Measurements from ENCODE around the gene SLC2A13. TPM values are rescaled to one million over a fixed set of nuclear protein-coding genes. Genes with fewer than 3 reads are reported as not detected.

Gene SLC2A13
- total RNA-seq, 2 donors from 2014 or later, result 5.9 to 13.7 TPM

DNA sequence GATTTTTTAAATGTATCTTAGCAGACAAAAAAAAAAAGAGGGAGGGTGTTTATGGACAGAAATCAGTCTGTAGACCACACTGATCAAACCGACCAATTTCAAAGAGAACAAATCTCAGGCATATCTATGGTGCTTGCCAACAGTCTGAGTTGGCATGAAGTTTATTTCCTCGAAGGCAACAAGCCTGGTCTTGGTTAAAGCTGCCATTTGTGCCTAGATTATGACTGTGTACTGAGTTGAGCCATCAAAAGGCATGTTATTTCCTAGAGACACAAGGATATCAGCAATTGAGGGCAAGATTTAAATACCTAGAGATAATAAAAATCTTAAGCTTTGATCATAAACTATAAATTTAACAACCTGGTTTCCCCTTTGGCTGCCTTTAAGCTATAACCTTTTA is 119.2 kb downstream of the SLC2A13 start:
- DNase-seq (ENCODE audit: low spot score), result peak; percentile 14
- no peak overlapping the region for H3K27ac ChIP-seq
- no peaks in the 10 kb centered on the region for H3K4me1 ChIP-seq (replicated peaks)
- 23% methylated on average over 2 of the region's 2 CpGs for WGBS
- intact Hi-C loops (cut with DNase I), result no loop called here
- TF ChIP-seq POLR2AphosphoS5 (IDR thresholded peaks at IDR 0.05) (peak; percentile 9), POLR2A (IDR thresholded peaks at IDR 0.05) (no peak)
- H3K36me3 ChIP-seq, result no peaks in the 10 kb centered on the region
- no peaks in the 10 kb centered on the region for H3K27me3 ChIP-seq (replicated peaks; ENCODE audit: insufficient read depth)
- no peak overlapping the region for H3K4me3 ChIP-seq
- no peaks in the 10 kb centered on the region for H3K9me3 ChIP-seq

DNA sequence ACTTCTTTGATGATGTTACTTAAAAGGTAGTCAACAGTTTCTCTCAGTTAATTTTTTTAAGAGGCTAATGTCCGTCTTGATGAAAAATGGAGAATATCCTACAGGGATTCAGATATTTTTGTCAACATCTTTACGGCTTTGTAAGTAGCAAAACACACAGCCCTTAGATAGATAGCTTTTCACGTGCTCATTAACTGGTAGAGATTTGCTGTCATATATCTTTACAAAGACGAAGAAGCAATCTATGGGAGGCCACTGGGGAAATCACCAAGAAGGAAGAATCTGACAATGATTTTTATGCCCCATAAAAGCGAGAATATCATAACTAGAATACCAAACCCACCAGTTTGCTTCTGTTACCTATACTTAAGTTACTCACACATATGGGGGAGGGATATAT is 121.2 kb downstream of the SLC2A13 start:
- H3K4me1 ChIP-seq (replicated peaks), result no peaks in the 10 kb centered on the region
- no peaks in the 10 kb centered on the region for H3K36me3 ChIP-seq
- intact Hi-C loops (cut with DNase I), result no loop called here
- DNase-seq (ENCODE audit: low spot score), result no peak
- H3K4me3 ChIP-seq, result no peak overlapping the region
- H3K9me3 ChIP-seq, result no peaks in the 10 kb centered on the region
- no peak overlapping the region for H3K27ac ChIP-seq
- TF ChIP-seq POLR2AphosphoS5 (IDR thresholded peaks at IDR 0.05) (no peak), POLR2A (IDR thresholded peaks at IDR 0.05) (no peak)
- TF ChIP-seq, protein P1, sequence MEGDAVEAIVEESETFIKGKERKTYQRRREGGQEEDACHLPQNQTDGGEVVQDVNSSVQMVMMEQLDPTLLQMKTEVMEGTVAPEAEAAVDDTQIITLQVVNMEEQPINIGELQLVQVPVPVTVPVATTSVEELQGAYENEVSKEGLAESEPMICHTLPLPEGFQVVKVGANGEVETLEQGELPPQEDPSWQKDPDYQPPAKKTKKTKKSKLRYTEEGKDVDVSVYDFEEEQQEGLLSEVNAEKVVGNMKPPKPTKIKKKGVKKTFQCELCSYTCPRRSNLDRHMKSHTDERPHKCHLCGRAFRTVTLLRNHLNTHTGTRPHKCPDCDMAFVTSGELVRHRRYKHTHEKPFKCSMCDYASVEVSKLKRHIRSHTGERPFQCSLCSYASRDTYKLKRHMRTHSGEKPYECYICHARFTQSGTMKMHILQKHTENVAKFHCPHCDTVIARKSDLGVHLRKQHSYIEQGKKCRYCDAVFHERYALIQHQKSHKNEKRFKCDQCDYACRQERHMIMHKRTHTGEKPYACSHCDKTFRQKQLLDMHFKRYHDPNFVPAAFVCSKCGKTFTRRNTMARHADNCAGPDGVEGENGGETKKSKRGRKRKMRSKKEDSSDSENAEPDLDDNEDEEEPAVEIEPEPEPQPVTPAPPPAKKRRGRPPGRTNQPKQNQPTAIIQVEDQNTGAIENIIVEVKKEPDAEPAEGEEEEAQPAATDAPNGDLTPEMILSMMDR (IDR thresholded peaks at IDR 0.05), result no peak
- WGBS, result 79% methylated on average over 5 of the region's 5 CpGs
- H3K27me3 ChIP-seq (replicated peaks; ENCODE audit: insufficient read depth), result no peaks in the 10 kb centered on the region

DNA sequence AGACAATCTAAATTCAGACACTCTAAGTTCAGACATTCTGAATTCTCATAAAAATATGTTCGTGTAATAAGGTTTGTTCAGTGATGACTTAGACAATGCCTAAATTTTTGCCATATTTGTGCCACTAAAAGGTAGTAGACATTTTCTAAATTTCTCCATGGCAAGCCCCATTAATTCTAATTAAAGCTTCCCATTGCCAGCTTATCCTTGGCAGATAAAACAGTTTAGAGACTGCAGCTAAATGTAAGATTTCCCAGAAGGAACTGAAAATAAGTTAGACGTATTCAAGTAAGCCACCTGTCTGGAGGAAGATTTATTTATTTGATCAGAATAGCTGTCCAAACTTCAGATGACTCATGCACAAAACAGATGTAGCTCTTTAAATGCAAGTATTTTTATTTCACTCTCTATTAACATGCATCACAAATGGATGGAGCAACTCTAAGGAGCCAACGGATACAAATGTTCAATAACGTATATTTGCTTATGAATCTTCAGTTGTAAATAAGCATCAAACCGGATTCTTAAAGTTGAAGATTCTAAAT is 130.4 kb downstream of the SLC2A13 start:
- no peaks in the 10 kb centered on the region for H3K9me3 ChIP-seq
- 44% methylated on average over 5 of the region's 5 CpGs for WGBS
- intact Hi-C loops (cut with DNase I), result no loop called here

DNA sequence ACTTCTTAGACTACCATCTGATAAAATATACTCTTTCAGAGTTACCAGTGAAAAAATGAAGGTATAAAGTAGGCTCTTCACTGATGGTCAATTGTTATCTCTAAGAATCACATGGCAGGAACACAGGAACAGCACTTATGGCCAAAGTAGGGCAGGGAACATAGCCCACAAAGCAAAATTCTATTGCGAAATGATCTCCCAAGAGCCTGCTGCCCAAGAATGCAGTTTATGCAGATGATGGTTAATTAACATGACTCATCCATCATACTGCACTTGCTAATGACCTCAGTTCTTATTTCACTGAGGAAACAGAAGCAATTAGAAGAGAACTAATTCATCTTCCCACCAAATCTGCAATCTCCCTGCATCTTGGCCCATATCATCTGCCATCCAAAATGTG is 133.8 kb downstream of the SLC2A13 start:
- Histone ChIP-seq H3K4me3 (no peak overlapping the region), H3K36me3 (no peaks in the 10 kb centered on the region), H3K9me3 (no peaks in the 10 kb centered on the region), H3K27me3 (replicated peaks; ENCODE audit: insufficient read depth) (no peaks in the 10 kb centered on the region), H3K4me1 (replicated peaks) (no peaks in the 10 kb centered on the region), H3K27ac (no peak overlapping the region)
- intact Hi-C loops (cut with DNase I), result no loop called here
- DNase-seq (ENCODE audit: low spot score), result no peak
- WGBS, result 83% methylated on average over 1 of the region's 1 CpG
- TF ChIP-seq POLR2AphosphoS5 (IDR thresholded peaks at IDR 0.05), result no peak
- TF ChIP-seq, protein P1 (IDR thresholded peaks at IDR 0.05), result no peak
- no peak for TF ChIP-seq POLR2A (IDR thresholded peaks at IDR 0.05)

More for the DNA sequence above, 130.4 kb downstream of the SLC2A13 start:
- Histone ChIP-seq H3K4me3 (no peak overlapping the region), H3K27ac (no peak overlapping the region), H3K36me3 (no peaks in the 10 kb centered on the region), H3K4me1 (replicated peaks) (no peaks in the 10 kb centered on the region), H3K27me3 (replicated peaks; ENCODE audit: insufficient read depth) (no peaks in the 10 kb centered on the region)
- TF ChIP-seq POLR2A (IDR thresholded peaks at IDR 0.05) (no peak), POLR2AphosphoS5 (IDR thresholded peaks at IDR 0.05) (no peak)
- TF ChIP-seq, protein P1 (IDR thresholded peaks at IDR 0.05), result no peak
- DNase-seq (ENCODE audit: low spot score), result no peak

DNA sequence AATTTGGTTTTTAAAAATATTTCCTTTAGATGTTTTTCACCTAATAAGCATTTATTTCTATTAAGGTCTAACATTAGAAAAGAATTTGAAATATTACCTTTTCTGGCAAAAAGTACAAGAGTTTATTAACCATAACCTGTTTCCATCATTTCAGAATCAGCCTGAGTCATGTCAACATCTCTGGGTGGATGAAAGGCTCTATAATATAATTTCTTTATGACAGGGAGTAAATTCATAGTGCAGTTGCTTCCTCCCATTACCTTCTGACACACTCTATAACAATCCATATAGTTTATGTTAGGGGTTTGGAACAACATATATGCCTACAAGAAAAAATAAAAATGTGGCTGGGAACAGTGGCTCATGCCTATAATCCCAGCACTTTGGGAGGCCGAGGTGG is 134.5 kb downstream of the SLC2A13 start:
- no peaks in the 10 kb centered on the region for H3K27me3 ChIP-seq (replicated peaks; ENCODE audit: insufficient read depth)
- no peak for DNase-seq (ENCODE audit: low spot score)
- 96% methylated on average over 1 of the region's 1 CpG for WGBS
- no peak overlapping the region for H3K4me3 ChIP-seq
- intact Hi-C loops (cut with DNase I), result no loop called here
- H3K36me3 ChIP-seq, result no peaks in the 10 kb centered on the region
- no peaks in the 10 kb centered on the region for H3K4me1 ChIP-seq (replicated peaks)
- TF ChIP-seq, protein P1 (IDR thresholded peaks at IDR 0.05), result no peak
- TF ChIP-seq POLR2A (IDR thresholded peaks at IDR 0.05), result no peak
- TF ChIP-seq POLR2AphosphoS5 (IDR thresholded peaks at IDR 0.05), result no peak
- H3K9me3 ChIP-seq, result no peaks in the 10 kb centered on the region
- H3K27ac ChIP-seq, result no peak overlapping the region
